GM21528 (cell line): ENCODE results near the gene C2CD2.

Source experiments
- ATAC-seq: cut with Tn5 transposase; IDR thresholded peaks from one replicate; pipeline ENCODE4 v1.9.1; 2021; ENCODE audit warnings: mild to moderate bottlenecking, moderate library complexity; ENCODE audit not compliant: unreplicated experiment, low FRiP score

The C2CD2 gene

DNA sequence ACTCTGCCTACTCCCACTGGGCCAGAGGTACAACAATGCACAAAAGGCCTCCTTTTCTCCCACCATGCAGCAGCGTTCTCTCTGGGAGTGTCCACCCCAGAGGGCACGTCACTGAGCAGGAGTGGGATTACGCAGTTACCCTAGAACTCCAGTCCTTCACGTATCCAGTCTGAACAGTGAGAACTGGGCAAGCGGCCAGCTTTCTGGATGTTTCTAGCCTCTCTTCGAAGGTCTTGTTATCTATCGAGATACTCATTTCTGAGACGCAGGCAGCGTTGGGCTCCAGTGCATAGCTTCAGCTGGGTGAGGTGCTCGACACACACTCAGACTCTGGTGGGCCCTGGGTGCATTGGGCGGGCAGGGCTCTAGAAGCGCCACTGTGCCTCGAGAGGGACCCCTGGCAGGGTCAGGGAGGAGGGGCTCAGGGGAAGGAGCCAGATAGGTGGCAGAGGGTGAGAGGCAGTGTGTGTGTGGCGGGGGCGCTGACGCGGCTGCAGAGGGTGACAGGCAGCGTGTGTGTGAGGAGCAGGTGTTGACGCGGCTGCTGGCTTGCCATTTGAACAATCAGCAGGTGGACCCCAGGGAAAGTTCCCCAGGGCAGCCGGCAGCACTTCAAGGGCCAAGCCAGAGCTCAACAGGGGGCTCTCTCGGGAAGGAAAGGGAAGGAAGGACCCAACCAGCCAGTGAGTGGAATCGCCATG lies 102.6 kb downstream of the C2CD2 start:
- no peak for ATAC-seq

DNA sequence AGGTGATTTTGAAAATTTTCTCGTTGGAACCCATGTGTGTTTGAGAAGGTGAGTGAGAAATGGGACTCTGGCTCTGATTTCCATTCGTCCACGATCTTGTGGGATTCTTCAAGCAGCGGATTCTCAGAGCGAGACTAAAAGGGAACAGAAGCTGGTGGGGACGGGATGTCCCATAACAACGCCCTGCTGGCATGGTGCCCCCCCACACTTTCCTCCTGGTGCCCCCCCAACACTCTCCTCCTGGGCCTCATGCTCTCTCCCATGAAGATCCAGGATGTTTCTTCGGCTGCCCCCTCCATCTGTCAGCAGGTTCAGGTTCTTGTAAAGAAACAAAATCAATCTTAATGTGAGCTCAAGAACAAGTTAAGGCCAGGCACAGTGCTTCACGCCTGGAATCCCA lies 103.7 kb downstream of the C2CD2 start:
- ATAC-seq = no peak

DNA sequence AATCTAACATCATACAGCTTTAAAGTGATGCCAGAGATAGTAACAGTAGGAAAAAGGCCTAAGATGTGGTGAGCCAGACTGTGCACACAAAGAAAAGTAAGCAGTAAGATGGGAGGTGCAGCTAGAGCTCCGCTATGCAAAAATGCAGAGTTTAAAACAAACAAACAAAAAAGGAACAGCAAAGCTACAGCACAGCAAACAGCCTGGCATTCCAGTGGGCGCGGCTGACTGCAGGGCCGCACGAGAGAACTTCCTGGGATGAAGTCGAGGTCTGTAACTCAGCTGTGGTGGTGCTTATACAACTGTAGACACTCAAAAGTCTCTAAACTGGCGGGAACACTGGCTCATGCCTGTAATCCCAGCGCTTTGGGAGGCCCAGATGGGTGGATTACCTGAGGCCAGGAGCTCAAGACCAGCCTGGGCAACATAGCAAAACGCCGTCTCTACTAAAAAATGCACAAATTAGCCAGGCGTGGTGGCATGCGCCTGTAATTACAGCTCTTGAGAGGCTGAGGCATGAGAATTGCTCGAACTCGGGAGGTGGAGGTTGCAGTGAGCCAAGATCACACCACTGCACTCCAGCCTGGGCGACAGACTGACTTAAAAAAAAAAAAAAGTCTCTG lies 104.7 kb downstream of the C2CD2 start:
- ATAC-seq = no peak

DNA sequence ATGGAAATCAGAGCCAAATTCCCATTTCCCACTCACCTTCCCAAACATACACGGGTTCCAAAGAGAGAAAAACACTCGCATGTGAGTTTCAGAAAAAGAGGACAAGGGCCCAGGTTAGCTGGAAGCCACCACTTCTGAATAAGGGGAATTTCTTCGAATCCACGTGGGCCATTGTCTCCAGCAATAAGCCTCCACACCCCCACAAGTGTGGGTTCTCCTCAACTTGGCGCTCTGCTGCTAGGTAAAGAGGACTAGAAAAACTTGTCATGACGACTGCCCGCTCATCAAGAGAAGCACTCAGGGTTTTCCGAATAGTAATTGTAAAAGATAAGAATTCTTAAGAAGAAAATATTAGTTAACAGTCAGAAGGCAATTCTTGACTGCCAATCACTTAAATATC lies 105.3 kb downstream of the C2CD2 start:
- ATAC-seq = no peak

DNA sequence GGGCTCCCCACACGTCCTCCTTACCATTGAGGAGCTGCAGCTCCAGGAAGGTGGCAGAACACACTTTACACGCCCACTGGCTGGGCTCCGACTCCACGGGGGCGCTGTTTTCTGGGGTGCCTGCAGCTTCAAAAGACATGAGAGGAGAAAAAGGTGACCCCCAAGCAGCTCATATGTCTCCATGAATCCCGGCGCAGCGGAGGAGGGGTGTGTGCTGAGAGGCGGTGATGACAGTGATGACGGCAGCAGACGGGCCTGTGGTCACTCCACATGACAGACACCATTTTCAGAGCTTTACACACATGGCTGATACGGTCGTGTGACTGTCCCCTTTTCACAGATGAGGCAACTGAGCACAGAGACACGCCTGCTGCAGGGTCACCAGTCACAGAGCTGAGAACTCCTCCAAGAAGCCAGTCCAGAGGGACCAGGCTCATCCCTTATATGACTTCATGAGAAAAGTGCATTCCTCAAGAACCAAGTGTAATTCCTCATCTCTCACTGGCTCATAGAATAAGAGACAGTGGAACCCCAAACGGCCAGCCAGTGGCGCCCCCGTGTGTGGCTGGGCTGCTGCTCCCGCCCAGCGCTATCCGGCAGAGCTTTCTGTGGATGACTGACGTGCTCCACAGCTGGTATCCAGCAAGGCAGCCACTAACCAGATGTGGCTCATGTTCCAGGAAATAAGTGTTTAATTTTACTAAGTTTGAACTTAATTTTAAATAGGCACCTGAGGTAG lies 106.6 kb downstream of the C2CD2 start:
- no peak for ATAC-seq

DNA sequence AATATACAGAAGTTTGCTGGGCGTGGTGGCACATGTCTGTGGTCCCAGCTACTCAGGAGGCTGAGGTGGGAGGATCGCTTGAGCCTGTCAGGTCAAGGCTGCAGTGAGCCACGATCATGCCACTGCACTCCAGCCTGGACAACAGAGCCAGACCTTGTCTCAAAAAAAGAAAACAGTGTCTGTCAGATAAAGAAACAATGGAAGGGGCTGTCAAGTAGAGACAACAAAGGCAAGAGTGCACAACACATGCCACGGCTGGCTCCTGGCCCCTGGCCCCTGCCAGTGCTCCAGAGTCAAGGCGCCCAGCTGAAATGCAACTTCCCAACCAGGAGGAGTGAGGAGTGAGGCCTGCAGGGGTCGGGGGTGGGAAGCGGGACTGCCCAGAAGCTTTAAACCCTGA lies 107.3 kb downstream of the C2CD2 start:
- ATAC-seq = no peak

DNA sequence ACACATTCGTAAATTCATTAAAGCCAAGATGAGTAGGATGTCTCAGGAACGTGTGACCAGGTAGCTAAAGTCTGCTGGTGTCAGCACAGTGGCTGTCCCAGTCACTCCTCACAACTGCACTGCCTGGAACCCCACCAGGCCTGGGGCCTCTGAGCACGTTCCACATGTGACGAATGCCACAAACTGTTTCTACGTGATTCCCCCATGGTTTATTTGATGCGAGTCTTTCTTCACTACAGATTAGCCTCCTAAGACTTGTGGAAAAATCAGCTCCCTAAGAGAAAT lies 107.8 kb downstream of the C2CD2 start:
- ATAC-seq = no peak

DNA sequence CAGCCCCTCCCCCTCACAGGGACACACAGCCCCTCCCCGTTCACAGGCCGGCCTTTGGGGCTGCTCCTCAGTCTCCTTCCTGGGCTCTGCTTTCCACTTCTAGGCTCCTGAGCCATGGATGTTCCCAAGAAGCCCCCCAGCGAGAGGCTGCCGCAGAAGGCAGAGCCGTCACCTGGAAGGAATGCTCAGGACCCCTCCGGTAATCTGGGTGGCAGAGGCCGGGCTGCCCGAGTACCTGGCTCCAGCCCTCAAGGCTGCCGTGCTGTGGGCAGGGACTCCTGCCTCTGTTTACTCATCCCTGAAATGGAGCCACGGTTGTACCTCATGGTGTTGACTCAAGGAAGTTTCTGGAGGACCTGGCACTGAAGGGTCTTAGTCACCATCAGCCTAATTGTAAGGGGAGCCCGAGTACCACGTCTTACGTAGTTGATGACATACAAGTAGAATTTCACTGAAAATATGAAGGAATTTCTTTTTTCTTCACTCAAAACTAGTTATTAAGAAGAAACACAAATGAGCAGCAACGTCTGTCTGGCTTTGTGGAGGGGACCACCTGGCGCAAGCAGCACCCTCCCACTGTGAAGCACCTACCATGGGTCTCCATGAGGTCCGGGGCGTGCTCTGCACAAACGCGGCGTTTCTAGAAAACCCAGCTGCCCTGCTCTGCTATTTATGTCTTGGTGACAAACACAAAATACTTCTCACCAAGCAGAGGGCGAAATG lies 108.3 kb downstream of the C2CD2 start:
- no peak for ATAC-seq

DNA sequence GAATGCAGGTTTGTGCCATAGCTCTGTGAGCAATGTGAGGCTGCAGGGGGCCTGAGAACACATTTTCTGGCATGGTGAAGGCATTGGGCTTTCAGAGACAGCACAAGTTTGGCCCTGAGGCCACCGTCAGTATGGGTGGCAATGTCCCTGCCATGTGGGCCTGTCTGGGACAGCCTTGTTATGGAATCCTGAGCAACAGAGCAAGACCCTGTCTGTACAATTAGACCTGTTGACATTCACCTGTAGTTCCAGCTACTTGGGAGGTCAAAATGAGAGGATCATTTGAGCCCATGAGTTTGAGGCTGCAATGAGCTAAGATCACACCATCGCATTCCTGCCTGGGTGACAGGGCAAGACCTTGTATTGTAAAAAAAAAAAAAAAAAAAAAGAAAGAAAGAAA lies 110.2 kb downstream of the C2CD2 start:
- no peak for ATAC-seq

DNA sequence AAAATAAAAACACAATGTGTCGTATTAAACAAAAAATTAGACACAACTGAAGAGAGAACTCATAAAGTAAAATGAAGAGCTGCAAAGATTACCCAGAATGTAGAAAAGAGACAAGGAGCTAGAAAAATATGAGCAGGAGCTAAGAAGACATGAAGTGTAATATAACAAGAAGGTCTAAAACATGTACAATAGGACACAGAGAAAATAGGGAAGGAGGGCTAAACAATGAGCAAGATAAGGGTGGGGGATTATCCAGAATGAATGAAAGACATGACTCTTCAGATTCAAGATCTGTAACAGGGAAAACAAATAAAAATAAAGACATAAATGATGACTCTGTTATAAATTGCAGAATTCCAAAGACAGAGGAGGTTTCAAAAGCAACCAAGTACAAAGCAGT lies 112.9 kb downstream of the C2CD2 start:
- ATAC-seq = no peak

DNA sequence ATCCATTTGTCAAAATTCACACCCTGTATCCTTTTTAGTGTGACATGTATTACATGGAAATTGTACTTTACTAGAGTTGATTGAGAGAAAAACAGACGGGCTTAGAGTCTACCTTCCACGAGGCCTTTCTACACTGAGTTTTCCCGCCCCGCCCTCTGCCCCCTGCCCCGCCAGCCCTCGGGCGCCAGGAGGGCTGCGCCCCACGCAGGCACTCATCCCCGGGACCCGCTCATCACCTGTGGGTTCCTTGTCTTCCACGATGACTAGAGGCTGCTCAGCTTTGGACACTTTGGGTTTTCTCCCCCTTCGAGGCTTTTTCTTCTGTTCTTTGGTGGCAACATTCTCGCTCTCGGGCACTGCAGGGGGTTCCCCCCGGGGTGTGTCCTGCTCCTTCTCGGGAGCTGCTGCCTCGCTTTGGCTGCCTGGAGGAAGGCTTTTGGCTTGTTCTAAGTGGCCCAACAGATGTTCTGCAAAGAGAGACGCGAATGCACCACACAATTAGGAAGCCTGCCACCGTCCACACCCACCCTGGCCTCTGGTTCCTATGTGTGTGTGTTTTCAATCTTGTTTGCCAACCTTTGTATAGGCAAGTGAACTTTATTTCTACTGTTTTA lies 114.3 kb downstream of the C2CD2 start:
- no peak for ATAC-seq

DNA sequence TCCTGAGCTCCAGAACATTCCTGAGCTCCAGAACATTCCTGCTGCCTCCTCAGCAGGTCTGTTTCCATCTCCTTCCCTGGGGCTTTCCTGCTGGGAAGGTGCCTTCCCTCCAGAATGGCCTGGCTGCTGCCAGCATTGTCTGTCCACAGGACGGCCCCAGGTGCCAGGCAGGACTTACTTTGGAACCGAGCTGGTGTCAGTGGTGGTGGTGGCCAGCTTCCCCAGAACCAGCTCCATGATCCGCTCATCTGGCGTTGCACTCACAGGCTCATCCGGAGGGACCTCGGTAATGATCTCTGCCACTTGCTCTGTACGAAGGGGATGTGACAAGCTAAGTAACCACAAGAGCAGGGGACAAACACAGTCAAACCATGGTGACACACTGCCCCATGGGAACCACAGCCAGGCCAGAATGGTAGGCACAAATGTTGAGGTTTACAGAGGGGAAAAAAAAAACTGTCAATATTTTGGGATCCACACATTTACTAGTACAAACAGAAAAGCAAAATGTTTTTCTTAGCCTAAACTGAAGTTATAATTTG lies 116.0 kb downstream of the C2CD2 start:
- ATAC-seq = no peak

DNA sequence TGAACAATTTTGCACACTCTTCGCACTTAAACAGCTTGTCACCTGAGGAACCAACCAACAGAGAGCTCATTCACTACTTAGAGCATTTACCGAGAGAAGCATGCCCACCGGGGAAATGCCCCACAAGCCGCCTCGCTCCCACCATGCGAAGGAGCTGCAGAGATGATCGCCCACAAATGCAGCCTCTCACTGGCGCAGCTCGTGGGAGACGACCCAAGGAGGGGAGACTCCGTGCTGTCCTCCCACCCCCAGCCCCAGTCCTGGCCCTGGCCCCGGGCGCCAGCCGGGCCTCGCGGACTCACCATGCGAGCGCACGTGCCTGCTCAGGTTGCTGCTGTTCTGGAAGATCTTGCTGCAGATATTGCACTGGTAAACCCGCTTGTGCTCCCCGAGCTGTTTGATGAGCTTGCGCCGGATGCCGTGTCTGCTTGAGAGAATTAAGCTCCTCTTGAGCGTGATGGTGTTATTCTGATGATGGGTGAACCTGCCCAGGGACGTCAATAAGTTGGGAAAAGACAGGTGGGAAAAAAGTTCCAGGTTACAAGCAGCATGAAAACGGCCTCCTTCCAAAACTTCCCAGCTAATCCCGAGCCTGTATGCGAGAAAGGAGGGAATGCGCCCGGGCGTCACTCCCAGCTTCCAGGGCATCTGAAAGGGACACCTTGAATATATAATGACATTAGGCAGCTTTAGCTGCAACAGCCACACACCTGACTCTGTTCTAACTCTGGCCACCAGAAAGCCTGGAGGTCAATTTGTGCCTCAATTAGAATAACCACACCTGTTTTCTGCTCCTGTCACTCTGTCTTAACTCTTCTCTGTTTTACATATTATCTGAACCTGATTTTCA lies 117.4 kb downstream of the C2CD2 start:
- ATAC-seq = no peak

DNA sequence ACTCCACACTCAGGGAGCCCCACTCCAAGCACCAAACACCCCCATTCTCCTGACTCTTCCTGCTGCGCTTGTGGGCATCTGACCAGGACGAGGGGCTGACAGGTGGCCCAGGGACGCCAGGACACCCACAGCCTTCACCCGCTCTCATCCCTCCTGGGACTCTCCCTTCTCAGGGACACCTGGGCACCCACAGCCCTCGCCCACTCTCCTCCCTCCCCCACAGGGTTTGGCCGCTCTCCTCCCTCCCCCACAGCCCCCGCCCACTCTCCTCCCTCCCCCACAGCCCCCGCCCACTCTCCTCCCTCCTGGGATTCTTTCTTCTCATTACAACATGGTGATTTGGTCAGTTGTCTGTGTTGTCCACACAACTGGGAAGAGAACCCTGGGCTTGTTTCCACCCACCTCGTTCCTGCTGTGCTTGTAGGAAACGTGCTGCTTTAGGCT lies 118.1 kb downstream of the C2CD2 start:
- ATAC-seq = no peak
